Activated CD4-positive, alpha-beta T cell treated with anti-CD3 and anti-CD28 coated beads for 36 hours (primary cell): ENCODE data around the gene GLYATL3. TPM values are rescaled to one million over a fixed set of nuclear protein-coding genes. Genes with fewer than 3 reads are reported as not detected.
"Not testable (repeated sequence)": the region's sequence is repeated elsewhere in the genome, so short reads cannot be mapped to it uniquely, and the experiment has no call there.

Source experiments
- ATAC-seq: fragments of 200-7000 bp; cut with Tn5 transposase; one replicate; pipeline ENCODE4 v1.10.0; 2021; ENCODE audit warnings: mild to moderate bottlenecking, moderate library complexity
- CTCF ChIA-PET: fragments of 350-600 bp; sonication (Branson Sonifier 250); formaldehyde crosslinking; loops from one replicate; lab custom pipeline; 2021; ENCODE audit warnings: antibody characterized with exemption; lab: Charles Lee
- POLR2A ChIA-PET: fragments of 350-600 bp; sonication (Branson Sonifier 250); formaldehyde crosslinking; loops from one replicate; lab custom pipeline; 2021; ENCODE audit warnings: antibody characterized with exemption, inconsistent platforms; lab: Charles Lee
- DNase-seq: peaks from one replicate; pipeline ENCODE4 v3.0.0-alpha.2; 2020
- H3K27ac Mint-ChIP-seq: one replicate; pipeline ENCODE4 v1.8.0; 2021; ENCODE audit warnings: mixed read lengths
- H3K27me3 Mint-ChIP-seq: one replicate; pipeline ENCODE4 v1.8.0; 2021; ENCODE audit warnings: mixed read lengths
- H3K36me3 Mint-ChIP-seq: one replicate; pipeline ENCODE4 v1.8.0; 2021; ENCODE audit warnings: low read depth, mixed read lengths
- H3K4me1 Mint-ChIP-seq: one replicate; pipeline ENCODE4 v1.8.0; 2021; ENCODE audit warnings: mixed read lengths
- H3K4me3 Mint-ChIP-seq: one replicate; pipeline ENCODE4 v1.8.0; 2021; ENCODE audit warnings: mild to moderate bottlenecking, moderate library complexity, mixed read lengths
- H3K9me3 Mint-ChIP-seq: one replicate; pipeline ENCODE4 v1.8.0; 2021; ENCODE audit warnings: low read depth, mixed read lengths
- intact Hi-C, 2 experiments: fragments of 100-400 bp; cut with DNase I in 1 of 2; cut with micrococcal nuclease in 1 of 2; formaldehyde crosslinking; loops; one replicate each; pipeline versions ENCODE4 v1.14.2 to v1.15.1; 2022 to 2024; cut with DNase I, micrococcal nuclease
- total RNA-seq, 2 experiments: library from RNA; stranded (reverse); gene quantifications; one replicate each; pipeline ENCODE4 v1.2.3, GENCODE V29; 2021

Gene GLYATL3
- not detected for total RNA-seq

DNA sequence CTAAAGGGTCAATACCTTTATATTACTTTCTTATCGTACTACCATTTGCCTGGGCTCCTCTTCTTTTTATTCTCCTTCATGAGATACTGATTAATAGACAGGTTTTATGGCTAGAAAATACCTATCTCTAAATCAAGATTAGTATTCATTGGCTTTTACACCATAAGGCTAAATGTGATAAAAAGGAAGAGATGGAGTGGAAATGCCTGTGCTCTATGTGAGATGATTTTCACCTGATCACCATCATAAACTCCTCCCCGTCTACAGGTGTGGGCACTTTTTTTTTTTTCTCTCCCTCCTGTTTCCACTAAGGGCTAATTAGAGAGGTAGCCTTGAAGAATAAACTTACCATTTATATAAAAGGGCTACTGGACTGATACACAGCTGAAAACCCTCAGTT, at the start of gene GLYATL3:
GLYATL3 (plus strand) TSS at position 301 of the 400 bp plus-strand sequence. CDS start 12,068 bp downstream, outside the sequence.
- intact Hi-C loops = no loop called here
- H3K36me3 Mint-ChIP-seq = no peaks in the 10 kb centered on the region
- H3K4me3 Mint-ChIP-seq = no peak within 1 kb of the TSS
- H3K27ac Mint-ChIP-seq = no peak within 1 kb of the TSS
- no peaks in the 10 kb centered on the region for H3K4me1 Mint-ChIP-seq
- no peaks in the 10 kb centered on the region for H3K9me3 Mint-ChIP-seq
- H3K27me3 Mint-ChIP-seq = peaks cover 6% of the 10 kb centered on the region
- CTCF ChIA-PET = no interaction called here
- POLR2A ChIA-PET = no interaction called here
- no peak for DNase-seq
- no peak for ATAC-seq

DNA sequence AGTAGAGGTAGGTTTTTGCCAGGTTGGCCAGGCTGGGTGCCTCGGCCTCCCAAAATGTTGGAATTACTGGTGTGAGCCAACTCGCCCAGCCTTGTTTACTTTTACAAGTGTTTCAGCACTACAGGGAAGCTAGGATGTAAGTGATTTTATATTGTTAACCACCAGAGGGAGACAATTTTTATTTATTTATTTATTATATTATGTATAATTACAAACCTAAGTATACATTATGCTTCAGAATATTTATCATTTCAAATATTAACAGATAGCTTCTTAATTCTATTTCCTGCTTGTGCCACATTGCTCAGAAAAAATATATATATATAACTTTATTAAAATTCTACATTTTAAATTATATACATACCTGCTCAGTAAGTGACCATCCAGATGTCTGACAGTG, 46.5 kb upstream of the GLYATL3 start:
- ATAC-seq (no peak), DNase-seq (no peak)
- CTCF ChIA-PET = interaction anchor here (0.8 to 1.3 kb wide), 3 partner anchors 9 to 18 kb away, joined by 3 read pairs; no protein-coding TSS in a partner anchor
- Mint-ChIP-seq H3K4me3 (no peak overlapping the region), H3K9me3 (no peaks in the 10 kb centered on the region), H3K27me3 (no peaks in the 10 kb centered on the region), H3K36me3 (peaks cover 22% of the 10 kb centered on the region), H3K27ac (no peak overlapping the region), H3K4me1 (peaks cover 6% of the 10 kb centered on the region)
- intact Hi-C loops = no loop called here
- POLR2A ChIA-PET = no interaction called here

DNA sequence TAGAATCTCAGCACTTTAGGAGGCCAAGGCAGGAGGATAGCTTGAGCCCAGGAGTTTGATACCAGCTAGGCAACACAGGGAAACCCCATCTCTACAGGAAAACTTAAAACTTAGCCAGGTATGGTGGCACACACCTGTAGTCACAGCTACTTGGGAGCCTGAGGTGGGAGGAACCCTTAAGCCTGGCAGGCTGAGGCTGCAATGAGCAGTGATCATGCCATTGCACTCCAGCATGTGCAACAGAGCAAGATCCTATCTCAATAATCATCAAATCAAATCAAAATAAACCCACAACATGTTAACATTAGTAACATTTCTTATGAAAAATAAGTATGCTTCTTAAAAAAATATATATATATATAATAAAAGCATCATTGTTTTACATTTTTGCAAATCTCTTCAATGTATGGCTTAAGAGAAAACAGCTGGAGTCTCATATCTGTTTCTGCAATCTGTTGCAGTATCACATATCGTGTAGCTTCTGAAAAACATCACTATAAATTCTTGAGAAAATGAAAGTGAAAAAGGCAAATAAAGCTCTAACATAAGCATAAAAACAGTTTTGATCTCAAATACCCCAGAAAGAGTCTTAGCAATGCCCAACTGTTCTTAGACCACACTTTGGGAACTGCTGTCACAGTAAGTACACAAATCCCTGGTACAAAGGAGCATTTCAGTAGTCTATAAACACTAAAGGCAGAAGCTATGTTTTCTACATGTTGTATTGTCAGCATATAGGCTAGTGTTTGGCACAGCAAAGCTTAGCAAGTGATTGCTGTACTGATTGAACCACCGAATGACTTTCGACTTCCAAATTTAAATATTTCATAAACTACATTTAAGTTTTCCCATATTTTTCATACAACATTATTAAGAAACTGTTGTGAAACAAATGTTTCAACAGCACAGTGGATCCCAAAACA, 44.7 kb upstream of the GLYATL3 start:
- DNase-seq = no peak
- no peaks in the 10 kb centered on the region for H3K9me3 Mint-ChIP-seq
- H3K36me3 Mint-ChIP-seq = peaks cover 24% of the 10 kb centered on the region
- no peak overlapping the region for H3K27ac Mint-ChIP-seq
- H3K4me3 Mint-ChIP-seq = no peak overlapping the region
- ATAC-seq = no peak
- CTCF ChIA-PET = interaction anchor here (0.9 to 1.2 kb wide), 3 partner anchors 9 to 29 kb away, joined by 3 read pairs; no protein-coding TSS in a partner anchor
- intact Hi-C loops = no loop called here
- peaks cover 9% of the 10 kb centered on the region for H3K4me1 Mint-ChIP-seq
- H3K27me3 Mint-ChIP-seq = no peaks in the 10 kb centered on the region
- POLR2A ChIA-PET = no interaction called here

DNA sequence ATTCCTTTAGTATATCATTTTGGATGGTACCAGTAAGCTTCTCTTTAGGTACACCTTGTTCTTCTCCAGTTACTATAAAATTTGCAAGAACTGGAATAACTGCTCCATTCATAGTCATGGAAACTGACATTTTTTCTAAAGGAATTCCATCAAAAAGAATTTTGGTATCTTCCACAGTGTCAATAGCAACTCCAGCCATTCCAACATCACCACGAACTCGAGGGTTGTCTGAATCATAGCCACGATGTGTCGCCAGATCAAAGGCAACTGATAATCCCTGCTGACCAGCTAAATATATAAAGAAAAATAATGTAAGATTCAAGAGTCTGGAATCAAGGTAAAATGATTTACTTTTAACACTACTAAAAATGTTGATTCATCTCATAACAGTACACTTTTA, 42.0 kb upstream of the GLYATL3 start:
- ChIA-PET CTCF (no interaction called here), POLR2A (no interaction called here)
- H3K27me3 Mint-ChIP-seq = no peaks in the 10 kb centered on the region
- ATAC-seq (no peak), DNase-seq (no peak)
- no peak overlapping the region for H3K27ac Mint-ChIP-seq
- H3K9me3 Mint-ChIP-seq = no peaks in the 10 kb centered on the region
- peaks cover 21% of the 10 kb centered on the region for H3K4me1 Mint-ChIP-seq
- H3K4me3 Mint-ChIP-seq = no peak overlapping the region
- peaks cover 16% of the 10 kb centered on the region for H3K36me3 Mint-ChIP-seq
- intact Hi-C loops = no loop called here

DNA sequence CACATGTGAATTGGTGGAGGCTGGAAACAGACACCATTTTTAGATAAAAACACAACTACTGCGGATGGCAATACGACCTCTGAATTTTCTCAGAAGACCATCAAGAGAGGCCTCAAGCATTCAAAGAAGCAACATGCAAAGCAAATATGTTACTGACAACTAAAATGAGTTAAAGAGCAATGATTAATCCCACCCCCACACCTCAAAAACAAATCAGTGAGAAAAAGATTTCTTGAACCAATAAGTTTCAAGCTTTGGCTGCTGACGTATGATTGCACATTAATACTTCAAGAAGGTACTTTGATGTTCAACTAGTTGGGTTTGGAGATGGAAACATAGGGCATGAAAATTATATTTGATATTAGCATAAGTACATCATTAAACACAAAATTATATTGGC, 37.7 kb upstream of the GLYATL3 start:
- Mint-ChIP-seq H3K4me1 (peaks cover 34% of the 10 kb centered on the region), H3K27ac (peak overlapping the region; percentile 96), H3K4me3 (peak overlapping the region; percentile 97), H3K9me3 (no peaks in the 10 kb centered on the region), H3K27me3 (no peaks in the 10 kb centered on the region), H3K36me3 (peaks cover 13% of the 10 kb centered on the region)
- intact Hi-C loops = loop anchor here in 1 of 2 experiments (2.0 kb wide), 2 partner anchors 89 to 1985 kb away; partner anchors contain the start of genes C6orf141 and CD2AP
- ChIA-PET POLR2A (no interaction called here), CTCF (interaction anchor here (1.0 kb wide), 1 partner anchor 9 kb away, joined by 3 read pairs; no protein-coding TSS in a partner anchor)
- DNase-seq (no peak), ATAC-seq (no peak)

DNA sequence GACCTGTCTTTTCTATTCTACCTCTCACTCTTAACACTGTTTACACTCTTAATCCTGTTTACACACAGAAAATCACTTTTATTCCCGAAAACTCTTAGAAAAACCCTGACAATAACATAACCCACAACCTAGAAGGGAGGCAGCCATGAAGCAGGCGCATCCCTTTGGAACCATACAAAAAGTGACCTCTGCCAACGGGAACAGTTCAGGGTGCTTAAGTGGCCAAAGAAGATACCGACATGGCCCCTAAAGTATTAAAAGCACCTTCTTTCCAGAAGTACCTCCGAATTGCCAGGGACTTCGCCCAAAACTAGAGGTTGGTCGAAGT, 37.2 kb upstream of the GLYATL3 start:
- Mint-ChIP-seq H3K27me3 (no peaks in the 10 kb centered on the region), H3K4me1 (peaks cover 34% of the 10 kb centered on the region), H3K36me3 (peaks cover 13% of the 10 kb centered on the region), H3K27ac (peak overlapping the region; percentile 96), H3K9me3 (no peaks in the 10 kb centered on the region), H3K4me3 (peak overlapping the region; percentile 97)
- ATAC-seq (peak; percentile 4), DNase-seq (no peak)
- CTCF ChIA-PET = interaction anchor here (1.0 kb wide), 1 partner anchor 9 kb away, joined by 3 read pairs; no protein-coding TSS in a partner anchor
- intact Hi-C loops = loop anchor here in 1 of 2 experiments (2.0 kb wide), 2 partner anchors 88 to 1986 kb away; partner anchors contain the start of genes C6orf141 and CD2AP
- POLR2A ChIA-PET = no interaction called here

DNA sequence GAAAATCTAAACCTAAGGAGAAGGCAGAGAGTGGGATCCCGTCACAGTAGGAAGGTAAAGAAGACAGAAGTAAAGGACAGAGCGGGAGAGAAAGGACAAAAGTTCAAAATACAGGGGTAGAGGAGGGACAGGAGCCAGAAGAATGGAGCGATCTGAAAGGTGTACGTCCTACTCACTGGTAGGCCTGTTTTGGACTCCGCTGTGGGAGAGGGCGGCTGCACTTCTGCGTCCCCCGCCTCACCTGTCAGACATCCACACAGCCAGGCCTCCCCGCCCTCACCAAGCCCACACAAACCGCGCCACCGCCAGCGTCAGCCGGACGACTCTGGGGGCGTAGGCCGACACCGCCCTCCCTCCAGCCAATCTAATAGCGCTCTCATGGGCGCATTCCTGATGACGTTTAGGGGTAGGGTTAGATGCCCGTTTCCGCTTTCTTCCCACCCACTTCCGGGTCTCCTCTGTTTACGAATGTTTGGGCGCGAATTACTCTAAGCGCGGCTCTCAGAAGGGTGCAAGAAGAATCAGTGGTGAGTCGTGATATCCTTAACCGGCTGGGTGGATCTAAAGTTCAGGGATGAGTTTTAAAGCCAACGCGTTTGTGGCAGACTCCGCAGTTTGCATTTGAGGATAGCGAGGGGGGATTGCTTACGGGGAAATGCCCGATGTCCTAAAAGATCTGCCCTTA, 36.7 kb upstream of the GLYATL3 start, which contains the start of the genes CENPQ and MMUT:
CENPQ (plus strand) TSS at position 444 of the 685 bp plus-strand sequence. CDS start 6,807 bp downstream, outside the sequence.
MMUT (minus strand) TSS at position 327 of the 685 bp plus-strand sequence. CDS start 3,787 bp downstream, outside the sequence.
- Mint-ChIP-seq H3K9me3 (no peaks in the 10 kb centered on the region), H3K4me3 (peak within 1 kb of the TSS; percentile 97), H3K36me3 (peaks cover 12% of the 10 kb centered on the region), H3K27me3 (no peaks in the 10 kb centered on the region), H3K4me1 (peaks cover 34% of the 10 kb centered on the region), H3K27ac (peak within 1 kb of the TSS; percentile 96)
- peak; percentile 94 for DNase-seq
- ChIA-PET CTCF (interaction anchor here (1.0 kb wide), 1 partner anchor 10 kb away, joined by 3 read pairs; no protein-coding TSS in a partner anchor), POLR2A (no interaction called here)
- intact Hi-C loops = loop anchor here in 1 of 2 experiments (2.0 kb wide), 2 partner anchors 88 to 1986 kb away; partner anchors contain the start of genes C6orf141 and CD2AP
- ATAC-seq = peak; percentile 95

DNA sequence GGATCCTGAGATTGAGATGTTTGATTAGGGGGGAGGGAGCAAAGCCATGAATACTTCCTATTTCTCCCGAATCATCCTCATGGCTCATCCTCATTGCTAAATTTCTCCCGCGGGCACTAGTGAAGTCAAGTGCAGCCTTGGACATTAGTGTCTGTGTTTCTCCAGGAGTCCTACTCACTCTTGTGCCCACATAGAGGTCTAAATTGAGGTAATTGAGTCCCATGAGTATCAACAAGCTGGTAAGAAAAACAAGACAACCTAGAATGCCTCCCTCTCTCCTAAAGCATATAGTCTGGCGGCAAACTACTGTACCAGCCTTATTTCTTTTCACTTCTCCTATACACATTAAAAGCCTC, 36.1 kb upstream of the GLYATL3 start:
- DNase-seq (no peak), ATAC-seq (peak; percentile 11)
- Mint-ChIP-seq H3K27me3 (no peaks in the 10 kb centered on the region), H3K9me3 (no peaks in the 10 kb centered on the region), H3K4me1 (peaks cover 34% of the 10 kb centered on the region), H3K4me3 (peak overlapping the region; percentile 97), H3K27ac (peak overlapping the region; percentile 96), H3K36me3 (peaks cover 13% of the 10 kb centered on the region)
- CTCF ChIA-PET = no interaction called here
- intact Hi-C loops = loop anchor here in 1 of 2 experiments (2.0 kb wide), 2 partner anchors 87 to 1987 kb away; partner anchors contain the start of genes C6orf141 and CD2AP
- POLR2A ChIA-PET = interaction anchor here (0.5 kb wide), 1 partner anchor 89 kb away, joined by 4 read pairs; no protein-coding TSS in a partner anchor

DNA sequence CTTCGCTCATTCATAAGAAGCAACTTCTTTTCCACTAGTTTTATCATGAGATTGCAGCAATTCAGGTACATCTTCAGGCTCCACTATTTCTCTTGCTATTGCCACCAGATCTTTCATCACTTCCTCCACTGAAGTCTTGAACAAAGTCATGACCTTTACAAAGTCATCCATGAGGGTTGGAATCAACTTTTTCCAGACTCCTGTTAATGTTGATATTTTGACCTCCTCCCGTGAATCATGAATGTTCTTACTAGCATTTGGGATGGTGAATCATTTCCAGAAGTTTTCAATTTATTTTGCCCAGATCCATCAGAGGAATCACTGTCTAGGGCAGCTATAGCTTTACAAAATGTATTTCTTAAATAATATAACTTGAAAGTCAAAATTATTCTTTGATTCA, 35.0 kb upstream of the GLYATL3 start:
- CTCF ChIA-PET = interaction anchor here (1.5 kb wide), 1 partner anchor 10 kb away, joined by 3 read pairs; no protein-coding TSS in a partner anchor
- intact Hi-C loops = no loop called here
- Mint-ChIP-seq H3K4me1 (peaks cover 31% of the 10 kb centered on the region), H3K36me3 (peaks cover 10% of the 10 kb centered on the region), H3K27me3 (no peaks in the 10 kb centered on the region), H3K4me3 (peak overlapping the region; percentile 97), H3K9me3 (no peaks in the 10 kb centered on the region), H3K27ac (peak overlapping the region; percentile 61)
- DNase-seq (no peak), ATAC-seq (no peak)
- POLR2A ChIA-PET = no interaction called here

DNA sequence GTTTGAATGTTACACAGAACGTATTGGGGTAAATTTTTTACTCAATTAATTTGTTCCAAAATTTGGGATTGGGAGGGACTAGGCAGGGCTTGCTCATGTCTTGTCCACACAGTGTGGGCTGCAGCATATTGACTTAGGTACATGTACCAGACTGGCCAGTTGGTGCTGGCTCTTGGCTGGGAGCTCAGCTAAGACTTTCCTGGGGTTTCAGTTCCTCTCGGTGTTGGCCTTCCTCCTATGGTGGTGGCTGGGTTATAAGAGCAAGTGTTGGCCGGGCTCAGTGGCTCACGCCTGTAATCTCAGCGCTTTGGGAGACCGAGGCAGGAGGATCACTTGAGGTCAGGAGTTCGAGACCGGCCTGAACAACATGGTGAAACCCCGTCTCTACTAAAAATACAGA, 31.7 kb upstream of the GLYATL3 start:
- H3K27me3 Mint-ChIP-seq = no peaks in the 10 kb centered on the region
- intact Hi-C loops = no loop called here
- H3K36me3 Mint-ChIP-seq = peaks cover 23% of the 10 kb centered on the region
- no peaks in the 10 kb centered on the region for H3K9me3 Mint-ChIP-seq
- no peak overlapping the region for H3K27ac Mint-ChIP-seq
- DNase-seq (no peak), ATAC-seq (no peak)
- POLR2A ChIA-PET = no interaction called here
- peaks cover 19% of the 10 kb centered on the region for H3K4me1 Mint-ChIP-seq
- no peak overlapping the region for H3K4me3 Mint-ChIP-seq
- CTCF ChIA-PET = no interaction called here

DNA sequence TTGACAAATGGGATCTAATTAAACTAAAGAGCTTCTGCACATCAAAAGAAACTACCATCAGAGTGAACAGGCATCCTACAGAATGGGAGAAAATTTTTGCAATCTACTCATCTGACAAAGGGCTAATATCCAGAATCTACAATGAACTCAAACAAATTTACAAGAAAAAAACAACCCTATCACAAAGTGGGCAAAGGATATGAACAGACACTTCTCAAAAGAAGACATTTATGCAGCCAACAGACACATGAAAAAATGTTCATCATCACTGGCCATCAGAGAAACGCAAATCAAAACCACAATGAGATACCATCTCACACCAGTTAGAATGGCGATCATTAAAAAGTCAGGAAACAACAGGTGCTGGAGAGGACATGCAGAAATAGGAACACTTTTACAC, 23.2 kb upstream of the GLYATL3 start:
- H3K27ac Mint-ChIP-seq, DNase-seq, ATAC-seq, H3K27me3 Mint-ChIP-seq, H3K4me3 Mint-ChIP-seq, POLR2A ChIA-PET, H3K4me1 Mint-ChIP-seq, intact Hi-C loops, H3K9me3 Mint-ChIP-seq: not testable (repeated sequence)
- CTCF ChIA-PET = interaction anchor here (0.6 kb wide), 1 partner anchor 730 kb away, joined by 3 read pairs; no protein-coding TSS in a partner anchor
- peaks cover 58% of the 10 kb centered on the region for H3K36me3 Mint-ChIP-seq
